Stimulated activated naive CD8-positive, alpha-beta T cell treated with anti-CD3 and anti-CD28 coated beads, Interleukin-15, Interleukin-2, amounts not matched to agents 100 U/mL and 50 U/mL, for 24 hours (primary cell): ENCODE data around the gene TPST2.
"Not testable (repeated sequence)": the region's sequence is repeated elsewhere in the genome, so short reads cannot be mapped to it uniquely, and the experiment has no call there.

ENCODE experiments used
- ATAC-seq: fragments of 150-1000 bp; cut with Tn5 transposase; one replicate; pipeline ENCODE4 v1.10.0; 2021
- DNase-seq: peaks from one replicate; pipeline ENCODE4 v3.0.0; 2021

Gene TPST2

GRCh38 chr22:26589845-26590736 lies at the start of gene TPST2:
TPST2 (minus strand) TSS chr22:26590132; CDS start chr22:26541630, 48,502 bp downstream.
- peak; percentile 80 for ATAC-seq
- DNase-seq, result peak; percentile 83

GRCh38 chr22:26636296-26636695 lies 46.4 kb upstream of the TPST2 start:
- no peak for ATAC-seq

GRCh38 chr22:26635117-26635516 lies 45.2 kb upstream of the TPST2 start:
- ATAC-seq, result no peak
- no peak for DNase-seq

More at GRCh38 chr22:26636296-26636695, 46.4 kb upstream of the TPST2 start:
- DNase-seq, result no peak

DNA sequence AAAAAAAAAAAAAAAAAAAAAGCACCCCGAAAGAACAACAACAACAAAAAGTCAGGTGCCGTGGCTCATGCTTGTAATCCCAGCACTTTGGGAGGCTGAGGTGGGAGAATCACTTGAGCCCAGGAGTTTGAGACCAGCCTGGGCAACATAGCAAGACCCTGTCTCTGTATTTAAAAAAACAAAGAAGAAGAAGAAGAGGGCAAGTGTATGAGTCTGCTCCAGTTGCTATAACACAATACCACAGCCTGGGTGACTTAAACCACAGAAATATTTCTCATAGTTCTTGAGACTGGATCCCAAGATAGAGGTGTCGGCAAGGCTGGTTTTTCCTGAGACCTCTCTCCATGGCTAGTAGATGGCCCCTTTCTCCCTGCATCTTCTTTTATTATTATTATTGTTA lies 44.3 kb upstream of the TPST2 start:
- ATAC-seq (no peak), DNase-seq (no peak)

DNA sequence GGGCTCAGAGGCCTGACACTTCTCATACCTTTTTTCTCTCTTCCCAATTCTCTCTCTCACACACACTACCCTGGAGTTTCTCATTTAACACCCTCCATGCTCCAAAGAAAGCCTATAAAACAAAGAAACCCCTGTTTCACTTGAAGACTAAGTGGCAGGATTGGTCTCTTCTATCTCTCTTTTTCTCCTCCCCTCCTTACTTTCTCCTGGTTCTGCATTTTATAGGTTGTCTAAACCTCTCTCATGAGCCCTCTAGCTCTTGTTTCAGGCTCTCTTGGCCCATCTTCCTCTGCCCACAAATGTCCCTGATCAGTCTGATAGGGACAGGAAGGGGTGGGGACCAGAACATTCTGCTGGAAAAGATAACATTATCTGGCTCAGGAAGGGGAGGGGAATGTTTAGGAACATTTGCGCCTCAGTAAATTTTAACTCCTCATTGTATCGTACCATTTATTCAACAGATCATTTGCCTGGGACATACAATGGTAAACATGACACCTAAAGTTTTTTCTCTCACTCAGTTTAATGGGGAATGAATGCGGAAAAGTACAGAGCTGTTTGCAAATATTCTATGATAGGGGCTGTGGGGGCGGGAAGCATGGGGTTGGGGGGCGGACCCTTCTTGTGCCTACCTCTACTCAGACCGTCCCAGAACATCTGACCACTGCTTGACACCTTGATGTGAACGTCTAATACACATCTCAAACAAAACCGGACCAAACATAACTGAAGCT lies 42.7 kb upstream of the TPST2 start:
- no peak for ATAC-seq
- no peak for DNase-seq

DNA sequence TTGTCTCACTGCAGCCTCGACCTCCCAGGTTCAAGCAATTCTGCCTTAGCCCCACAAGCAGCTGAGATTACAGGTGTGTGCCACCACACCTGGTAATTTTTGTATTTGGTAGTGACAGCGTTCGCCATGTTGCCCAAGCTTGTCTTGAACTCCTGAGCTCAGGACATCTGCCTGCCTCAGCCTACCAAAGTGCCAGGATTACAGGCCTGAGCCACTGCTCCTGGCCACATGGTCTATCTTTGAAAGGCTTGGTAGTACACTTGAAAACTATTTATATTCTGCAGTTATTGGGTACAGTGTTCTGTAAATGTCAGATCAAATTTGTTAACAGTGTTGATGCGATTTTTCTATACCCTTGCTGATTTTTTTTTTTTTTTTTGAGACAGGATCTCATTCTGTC lies 41.4 kb upstream of the TPST2 start:
- no peak for ATAC-seq
- no peak for DNase-seq

DNA sequence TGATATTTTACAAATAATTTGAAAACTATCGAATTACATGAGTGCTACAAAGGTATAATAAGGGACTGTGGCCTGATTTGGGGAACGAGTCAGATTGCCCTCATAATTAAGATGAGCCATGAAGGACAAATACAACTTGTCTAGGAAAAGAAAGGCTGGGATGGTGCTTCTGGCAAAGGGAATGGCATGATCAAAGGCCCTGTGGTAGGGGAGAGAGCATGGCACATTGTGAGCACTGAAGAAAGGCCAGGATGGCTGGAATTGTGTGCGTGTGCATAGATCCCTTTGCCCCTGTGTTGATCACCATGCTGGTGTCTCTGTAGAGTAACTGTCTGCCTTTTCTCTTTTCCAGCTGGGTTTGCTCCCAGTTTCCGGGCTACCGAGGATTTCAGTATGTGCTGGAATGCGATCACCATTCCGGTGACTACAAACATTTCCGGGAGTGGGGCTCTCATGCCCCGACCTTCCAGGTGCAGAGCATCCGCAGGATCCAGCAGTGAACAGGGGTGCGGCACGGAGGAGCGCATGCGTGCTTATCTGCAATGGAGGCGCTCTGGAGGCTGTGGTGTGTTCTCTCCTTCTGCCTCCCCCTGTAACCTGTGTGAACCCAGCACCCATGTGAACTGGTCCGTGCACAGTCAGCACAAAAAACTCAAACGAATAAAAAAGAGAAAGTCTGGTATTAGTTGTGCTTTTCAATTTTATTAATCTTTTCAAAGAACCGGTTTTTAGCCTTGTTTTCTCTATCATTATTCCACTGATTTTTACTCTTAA lies 40.2 kb upstream of the TPST2 start:
- DNase-seq (no peak), ATAC-seq (no peak)

- ATAC-seq, result no peak
- no peak for DNase-seq
These were observed 34.9 kb upstream of the TPST2 start for GRCh38 chr22:26624803-26625202.

DNA sequence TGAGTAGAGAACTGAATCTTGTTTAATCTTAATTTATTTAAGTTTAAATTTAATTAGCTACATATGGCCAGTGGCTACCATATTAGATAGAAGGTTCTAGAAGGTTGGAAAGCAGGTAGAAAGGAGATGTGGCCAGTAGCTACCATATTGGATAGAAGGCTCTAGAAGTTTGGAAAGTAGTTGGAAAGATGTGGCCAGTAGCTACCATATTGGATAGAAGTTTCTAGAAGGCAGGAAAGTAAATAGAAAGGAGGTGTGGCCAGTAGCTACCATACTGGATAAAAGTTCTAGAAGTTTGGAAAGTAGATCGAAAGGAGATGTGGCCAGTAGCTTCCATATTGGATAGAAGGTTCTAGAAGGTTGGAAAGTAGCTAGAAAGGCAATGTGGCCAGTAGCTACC lies 34.1 kb upstream of the TPST2 start:
- ATAC-seq, result no peak
- DNase-seq, result no peak

GRCh38 chr22:26621663-26622062 lies 31.7 kb upstream of the TPST2 start, which contains the start of gene CRYBA4:
CRYBA4 (plus strand) TSS chr22:26621963; CDS start chr22:26622597, 634 bp downstream.
- no peak for DNase-seq
- ATAC-seq, result no peak

DNA sequence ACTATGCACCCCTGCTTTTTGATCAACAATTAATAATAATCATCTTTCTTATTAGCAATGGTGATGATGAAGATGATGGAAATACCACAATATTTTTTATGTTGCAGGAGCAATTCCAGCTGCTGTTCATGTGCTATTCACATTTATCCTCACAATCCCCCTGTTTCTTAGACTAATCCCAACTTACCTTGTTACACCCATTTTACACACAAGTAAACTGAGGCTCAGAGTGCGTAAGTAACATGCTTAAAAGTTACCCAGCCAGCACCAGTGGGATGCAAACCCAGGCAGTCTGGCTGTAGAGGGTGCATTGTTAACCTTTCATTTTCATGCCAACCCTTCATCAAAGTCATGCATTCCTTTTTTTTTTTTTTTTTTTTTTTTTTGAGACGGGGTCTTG lies 30.3 kb upstream of the TPST2 start:
- no peak for ATAC-seq
- no peak for DNase-seq

DNA sequence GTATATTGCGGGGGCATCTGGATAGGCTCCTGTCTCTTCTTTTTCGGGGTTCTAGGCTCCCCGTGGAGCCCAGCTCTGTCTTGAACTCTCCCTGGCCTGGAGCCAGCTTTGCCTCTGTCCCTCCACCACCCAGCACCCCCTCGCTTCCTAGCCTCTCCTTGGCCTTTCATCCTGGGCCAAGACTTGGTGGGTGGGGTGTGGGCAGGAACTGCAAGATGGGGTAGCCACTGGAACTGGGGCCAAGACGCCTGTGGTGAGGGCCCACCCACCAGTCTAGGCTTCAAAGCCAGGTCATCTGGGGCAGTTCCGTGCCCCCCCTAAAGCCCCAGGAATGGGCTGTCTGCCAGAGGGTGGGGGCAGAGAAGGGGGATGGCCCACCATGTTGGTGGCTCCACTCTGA lies 29.6 kb upstream of the TPST2 start:
- no peak for DNase-seq
- ATAC-seq, result no peak

DNA sequence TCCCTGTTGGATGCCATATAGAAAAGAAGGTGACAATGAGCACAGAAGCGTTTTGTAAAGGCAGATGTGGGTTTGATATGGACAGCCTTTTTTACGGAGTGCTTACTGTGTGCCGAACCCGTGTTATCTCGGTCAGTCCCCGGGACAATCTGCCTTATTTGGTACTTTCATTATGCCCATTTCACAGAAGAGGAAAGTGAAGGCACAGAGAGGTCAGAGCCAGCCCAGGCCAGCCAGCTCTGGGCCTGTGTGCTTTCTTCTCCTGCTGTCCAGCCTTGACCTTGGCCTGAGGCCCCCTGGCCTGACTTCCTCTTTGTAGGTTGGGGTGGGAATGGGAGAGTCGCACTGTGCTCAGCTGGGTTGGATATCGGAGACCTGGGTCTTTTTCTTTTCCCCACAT lies 28.5 kb upstream of the TPST2 start:
- ATAC-seq, result no peak
- DNase-seq, result no peak

DNA sequence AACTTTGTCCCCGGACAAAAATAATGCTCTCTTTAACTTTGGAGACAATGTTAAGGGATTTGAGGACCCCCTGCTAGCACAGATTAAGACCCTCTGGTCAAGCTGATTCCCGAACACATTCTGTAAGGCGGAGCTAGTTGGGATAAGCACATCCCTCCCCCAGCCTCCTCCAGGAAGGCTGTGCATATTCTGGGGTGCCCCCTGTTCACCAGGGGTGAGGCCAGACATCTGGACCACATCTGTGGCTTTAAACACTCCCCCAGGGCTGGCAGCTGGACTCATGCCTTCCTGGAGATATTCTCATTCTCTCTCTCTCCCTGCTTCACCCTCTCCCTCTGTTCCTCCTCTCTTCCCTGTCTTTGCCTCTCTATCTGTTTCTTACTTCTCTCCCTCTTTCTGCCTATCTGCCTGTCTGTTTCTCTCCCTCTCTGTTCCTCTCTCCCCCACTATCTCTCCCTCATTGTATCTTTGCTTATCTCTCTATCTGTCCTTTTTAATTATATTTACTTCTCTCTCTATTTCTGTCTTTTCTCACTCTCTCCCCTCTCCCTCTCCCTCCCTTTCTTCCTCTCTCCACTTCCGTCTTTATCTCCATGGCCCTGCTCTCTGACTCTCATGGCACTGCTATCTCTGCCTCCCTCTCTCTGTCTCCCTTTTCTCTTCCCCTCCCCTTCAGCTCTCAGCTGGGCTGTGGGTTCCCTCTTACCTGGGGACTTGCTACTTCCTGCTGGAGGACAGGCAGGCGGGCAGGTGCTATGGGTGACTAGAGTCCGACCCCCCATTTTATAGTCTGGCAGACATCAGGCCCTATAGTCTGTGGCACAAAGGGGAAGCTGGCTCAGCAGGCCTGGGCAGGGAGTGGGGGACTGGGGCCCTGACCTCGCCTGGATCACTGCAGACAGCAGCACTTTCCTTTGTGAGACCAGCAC lies 27.6 kb upstream of the TPST2 start, which contains the start of gene CRYBB1:
TSS of gene CRYBB1 (minus strand) at position 757 of the 929 bp plus-strand sequence. CDS start 1,708 bp downstream, outside the sequence.
- DNase-seq (no peak), ATAC-seq (peak; percentile 23)

GRCh38 chr22:26616650-26617049 lies 26.7 kb upstream of the TPST2 start:
- ATAC-seq, result no peak
- DNase-seq, result no peak

GRCh38 chr22:26615830-26616435 lies 26.0 kb upstream of the TPST2 start:
- DNase-seq (no peak), ATAC-seq (no peak)

DNA sequence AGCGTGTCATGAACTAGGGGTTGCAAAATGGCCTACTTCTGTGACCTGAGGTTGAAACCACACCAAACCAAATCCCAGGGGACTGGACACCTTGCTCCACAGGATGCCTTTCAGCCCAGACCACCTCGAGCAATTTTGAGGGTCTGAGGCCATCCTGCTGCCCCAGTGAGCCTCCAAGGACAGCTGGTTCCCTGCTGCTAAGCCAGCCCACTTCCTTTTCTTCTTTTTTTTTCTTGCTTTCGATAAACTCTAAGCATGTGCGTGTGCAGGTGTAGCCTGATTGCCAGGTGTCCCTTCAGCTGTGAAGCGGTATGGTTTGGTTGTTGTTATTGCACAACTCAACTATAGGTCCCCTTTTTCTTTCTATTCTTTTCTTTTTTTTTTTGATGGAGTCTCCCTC lies 25.2 kb upstream of the TPST2 start:
- no peak for ATAC-seq

GRCh38 chr22:26614322-26614721 lies 24.4 kb upstream of the TPST2 start:
- no peak for DNase-seq

More for the DNA sequence above, 25.2 kb upstream of the TPST2 start:
- DNase-seq, result no peak

GRCh38 chr22:26613753-26614152 lies 23.8 kb upstream of the TPST2 start:
- ATAC-seq, DNase-seq: not testable (repeated sequence)

More at GRCh38 chr22:26614322-26614721, 24.4 kb upstream of the TPST2 start:
- ATAC-seq, result no peak

- no peak for ATAC-seq
- no peak for DNase-seq
These were observed 22.7 kb upstream of the TPST2 start for GRCh38 chr22:26612652-26613051.

DNA sequence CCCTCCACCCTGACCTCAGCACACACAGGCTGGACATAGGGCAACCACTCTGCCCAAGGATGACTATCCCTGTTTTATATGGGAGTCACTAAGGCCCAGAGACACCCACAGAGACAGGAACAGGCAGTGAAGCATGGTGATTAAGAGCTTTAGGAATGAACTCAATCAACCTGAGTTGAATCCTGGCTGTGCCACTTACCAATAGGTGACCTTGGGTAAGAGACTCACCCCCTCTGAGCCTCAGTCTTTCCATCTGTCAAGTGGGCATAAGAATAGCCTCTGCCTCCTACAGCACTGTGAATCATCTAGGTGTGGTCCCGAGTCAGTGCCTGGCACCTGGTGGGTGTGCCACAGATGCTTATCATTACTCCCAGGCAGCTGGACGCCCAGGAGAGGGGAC lies 21.1 kb upstream of the TPST2 start:
- DNase-seq (no peak), ATAC-seq (peak; percentile 66)
